Keratinocyte (primary cell): Measurements from ENCODE around the gene FGF12. TPM values are rescaled to one million over a fixed set of nuclear protein-coding genes. Genes with fewer than 3 reads are reported as not detected.

ENCODE experiments used
- DNase-seq: peaks from one replicate; pipeline ENCODE4 v3.0.0-alpha.2; 2011; ENCODE audit warnings: low read depth, missing footprints, low spot score
- FAIRE-seq: peaks from 2 replicates; lab custom pipeline; 2011; peaks lifted over from hg19 to GRCh38; lab: Jason Lieb, UNC
- H2AFZ ChIP-seq: 2 replicates; pipeline ENCODE4 v1.6.0; 2012; ENCODE audit warnings: low read length, control low read depth, inconsistent platforms; ENCODE audit not compliant: control insufficient read depth
- H3K27ac ChIP-seq: 2 replicates; pipeline ENCODE4 v1.5.1; 2011; ENCODE audit warnings: low read length; ENCODE audit not compliant: control insufficient read depth, insufficient read depth
- H3K27me3 ChIP-seq: 3 replicates; pipeline ENCODE4 v1.6.0; 2011; ENCODE audit warnings: low read length; ENCODE audit not compliant: control insufficient read depth, insufficient read depth; ENCODE audit errors: extremely low read depth
- H3K36me3 ChIP-seq, 2 experiments: 2 replicates in 1 of 2; 3 replicates in 1 of 2; pipeline ENCODE4 v1.5.1; 2011; ENCODE audit warnings: low read length in 2 of 2, mild to moderate bottlenecking in 1 of 2; ENCODE audit not compliant: control insufficient read depth in 2 of 2, insufficient read depth in 2 of 2; ENCODE audit errors: extremely low read depth in 1 of 2
- H3K4me1 ChIP-seq: 3 replicates; pipeline ENCODE4 v1.5.1; 2011; ENCODE audit warnings: low read length; ENCODE audit not compliant: control insufficient read depth, insufficient read depth; ENCODE audit errors: extremely low read depth
- H3K4me2 ChIP-seq: 3 replicates; pipeline ENCODE4 v1.6.0; 2011; ENCODE audit warnings: low read depth, low read length; ENCODE audit not compliant: control insufficient read depth, insufficient read depth; ENCODE audit errors: extremely low read depth
- H3K4me3 ChIP-seq, 3 experiments: fragments of 200-600 bp in 1 of 3; sonication (generic) in 1 of 3; 2 replicates in 2 of 3; 3 replicates in 1 of 3; pipeline ENCODE4 v1.5.1; 2011 to 2016; ENCODE audit warnings: low read length in 3 of 3, mild to moderate bottlenecking in 3 of 3, control low read depth in 2 of 3, inconsistent platforms in 1 of 3, low read depth in 1 of 3, mixed read lengths in 1 of 3, mixed run types in 1 of 3, moderate library complexity in 1 of 3; ENCODE audit not compliant: control insufficient read depth in 2 of 3, insufficient read depth in 2 of 3; ENCODE audit errors: extremely low read depth in 1 of 3
- H3K79me2 ChIP-seq: 2 replicates; pipeline ENCODE4 v1.6.0; 2012; ENCODE audit warnings: low read length; ENCODE audit not compliant: control insufficient read depth, insufficient read depth
- H3K9ac ChIP-seq: 3 replicates; pipeline ENCODE4 v1.6.0; 2011; ENCODE audit warnings: low read length; ENCODE audit not compliant: control insufficient read depth, insufficient read depth; ENCODE audit errors: extremely low read depth
- H3K9me1 ChIP-seq: 3 replicates; pipeline ENCODE4 v1.6.0; 2011; ENCODE audit warnings: low read length; ENCODE audit not compliant: control insufficient read depth, insufficient read depth; ENCODE audit errors: extremely low read depth
- H3K9me3 ChIP-seq: 2 replicates; pipeline ENCODE4 v1.5.1; 2012; ENCODE audit warnings: low read depth, low read length; ENCODE audit not compliant: control insufficient read depth
- H4K20me1 ChIP-seq: 3 replicates; pipeline ENCODE4 v1.6.0; 2011; ENCODE audit warnings: low read length; ENCODE audit not compliant: control insufficient read depth, insufficient read depth; ENCODE audit errors: extremely low read depth
- EZH2 ChIP-seq: IDR thresholded peaks from one replicate; pipeline ENCODE4 v1.6.1; 2012; ENCODE audit warnings: inconsistent platforms, mild to moderate bottlenecking, low read length, moderate library complexity
- dilution Hi-C: fragments of 300-500 bp; cut with MboI; formaldehyde crosslinking; loops from one replicate; pipeline ENCODE4 v1.7.0; 2020; ENCODE audit warnings: low sequenced_read_pairs; ENCODE audit not compliant: extremely low pct_ligation_motif_present
- polyA plus RNA-seq, 5 experiments: library from polyadenylated mRNA; depleted of rRNA in 3 of 5; stranded (reverse) in 3 of 5; stranded (forward) in 1 of 5; unstranded in 1 of 5; fragments of >200 nt; gene quantifications; 1 replicate in 1 of 5; 2 replicates in 3 of 5; 3 replicates in 1 of 5; pipeline versions ENCODE4 v1.2.1 to v1.2.3, GENCODE V29; 2011 to 2012; ENCODE audit warnings: missing spikeins in 2 of 5, low read depth in 1 of 5, low replicate concordance in 1 of 5
- TF ChIP-seq, protein P1 (sequence below), 3 experiments: IDR thresholded peaks in 1 of 3; conservative IDR thresholded peaks in 1 of 3; optimal IDR thresholded peaks in 1 of 3; 2 replicates in 2 of 3; 3 replicates in 1 of 3; pipeline versions ENCODE3 to v1.5.1; 2011; ENCODE audit warnings: low read length in 3 of 3, mild to moderate bottlenecking in 3 of 3, moderate library complexity in 2 of 3, control low read depth in 1 of 3, inconsistent platforms in 1 of 3; ENCODE audit not compliant: insufficient read depth in 2 of 3; ENCODE audit errors: extremely low read depth in 1 of 3

The FGF12 gene
- polyA plus RNA-seq, 1 donor (not counting 4 experiments of a cell fraction or from before 2014, with no cell fraction given): 4.1 TPM

DNA sequence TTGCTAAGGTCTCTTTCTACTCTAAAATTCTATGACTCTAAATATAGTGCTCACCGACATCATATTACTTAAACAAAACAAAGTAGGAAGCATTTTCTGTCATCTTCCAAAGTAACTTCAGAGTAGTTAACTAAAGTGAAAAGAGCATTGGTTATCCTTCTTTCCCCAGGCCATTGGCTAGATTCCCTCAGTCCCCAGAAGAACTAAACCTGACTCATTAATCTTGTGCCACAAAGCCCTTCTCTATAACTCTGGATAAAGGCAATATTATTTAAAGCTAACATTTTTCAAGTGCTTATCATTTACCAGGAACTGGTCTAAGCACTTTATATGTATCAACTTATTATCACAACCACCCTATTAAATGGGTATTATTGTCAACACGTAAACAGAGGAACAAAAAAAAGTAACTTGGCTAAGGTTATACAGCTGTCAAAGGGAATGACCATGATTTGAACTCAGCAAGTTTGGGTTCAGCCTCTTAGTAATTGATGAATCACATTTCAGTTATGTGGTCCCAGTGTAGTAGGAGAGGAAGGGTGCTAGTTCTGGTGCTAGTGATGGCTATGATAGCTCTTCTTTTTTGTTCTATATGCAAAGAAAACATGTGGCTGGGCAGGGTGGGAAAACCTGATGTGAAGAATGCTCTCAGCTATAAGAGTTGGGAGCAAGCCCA lies 304.9 kb downstream of the FGF12 start:
- TF ChIP-seq, protein P1, sequence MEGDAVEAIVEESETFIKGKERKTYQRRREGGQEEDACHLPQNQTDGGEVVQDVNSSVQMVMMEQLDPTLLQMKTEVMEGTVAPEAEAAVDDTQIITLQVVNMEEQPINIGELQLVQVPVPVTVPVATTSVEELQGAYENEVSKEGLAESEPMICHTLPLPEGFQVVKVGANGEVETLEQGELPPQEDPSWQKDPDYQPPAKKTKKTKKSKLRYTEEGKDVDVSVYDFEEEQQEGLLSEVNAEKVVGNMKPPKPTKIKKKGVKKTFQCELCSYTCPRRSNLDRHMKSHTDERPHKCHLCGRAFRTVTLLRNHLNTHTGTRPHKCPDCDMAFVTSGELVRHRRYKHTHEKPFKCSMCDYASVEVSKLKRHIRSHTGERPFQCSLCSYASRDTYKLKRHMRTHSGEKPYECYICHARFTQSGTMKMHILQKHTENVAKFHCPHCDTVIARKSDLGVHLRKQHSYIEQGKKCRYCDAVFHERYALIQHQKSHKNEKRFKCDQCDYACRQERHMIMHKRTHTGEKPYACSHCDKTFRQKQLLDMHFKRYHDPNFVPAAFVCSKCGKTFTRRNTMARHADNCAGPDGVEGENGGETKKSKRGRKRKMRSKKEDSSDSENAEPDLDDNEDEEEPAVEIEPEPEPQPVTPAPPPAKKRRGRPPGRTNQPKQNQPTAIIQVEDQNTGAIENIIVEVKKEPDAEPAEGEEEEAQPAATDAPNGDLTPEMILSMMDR (optimal IDR thresholded peaks at IDR 0.05 in 1 of 3, IDR thresholded peaks at IDR 0.05 in 1 of 3, conservative IDR thresholded peaks at IDR 0.05 in 1 of 3; ENCODE audit: extremely low read depth in 1 of 3, insufficient read depth in 2 of 3, low read length in 3 of 3): no peak
- TF ChIP-seq EZH2: no peak
- Histone ChIP-seq H3K27me3 (no peaks in the 10 kb centered on the region), H3K36me3 (no peaks in the 10 kb centered on the region), H3K9ac (no peak overlapping the region), H3K9me3 (no peaks in the 10 kb centered on the region), H3K9me1 (no peaks in the 10 kb centered on the region), H3K4me1 (peaks cover 7% of the 10 kb centered on the region), H3K79me2 (no peaks in the 10 kb centered on the region), H4K20me1 (no peaks in the 10 kb centered on the region), H2AFZ (no peak overlapping the region), H3K4me3 (no peak overlapping the region), H3K27ac (no peak overlapping the region), H3K4me2 (no peak overlapping the region)
- dilution Hi-C loops: no loop called here
- FAIRE-seq (no peak), DNase-seq (no peak)

- Histone ChIP-seq H3K79me2 (no peaks in the 10 kb centered on the region), H3K27ac (no peak overlapping the region), H3K9me3 (no peaks in the 10 kb centered on the region), H2AFZ (no peak overlapping the region), H3K9me1 (no peaks in the 10 kb centered on the region), H3K36me3 (no peaks in the 10 kb centered on the region), H3K9ac (no peak overlapping the region), H3K4me3 (no peak overlapping the region), H3K4me2 (no peak overlapping the region), H3K4me1 (peaks cover 7% of the 10 kb centered on the region), H3K27me3 (no peaks in the 10 kb centered on the region), H4K20me1 (no peaks in the 10 kb centered on the region)
- DNase-seq (no peak), FAIRE-seq (no peak)
- no peak for TF ChIP-seq EZH2
- TF ChIP-seq, protein P1 (optimal IDR thresholded peaks at IDR 0.05 in 1 of 3, IDR thresholded peaks at IDR 0.05 in 1 of 3, conservative IDR thresholded peaks at IDR 0.05 in 1 of 3; ENCODE audit: extremely low read depth in 1 of 3, insufficient read depth in 2 of 3, low read length in 3 of 3): no peak
- dilution Hi-C loops: no loop called here
These were observed 308.0 kb downstream of the FGF12 start for GRCh38 chr3:192419312-192419711.
